ENCODE measurements around the gene GLYR1. TPM values are rescaled to one million over a fixed set of nuclear protein-coding genes. Genes with fewer than 3 reads are reported as not detected.

Gene GLYR1
- total and polyA plus RNA-seq, 4 donors, result 36.2 to 88.1 (median 70.2) TPM

GRCh38 chr16:4874666-4875065 is 27.6 kb upstream of the GLYR1 start:
- H3K4me1 ChIP-seq (ENCODE audit: control insufficient read depth in 5 of 5, insufficient read depth in 5 of 5, low read length in 5 of 5), result peaks cover 0 to 7% (median 0%) of the 10 kb centered on the region in 5 donors
- no peak overlapping the region for H3K9ac ChIP-seq (ENCODE audit: insufficient read depth in 1 of 2, low read length in 2 of 2)
- DNase-seq (no peak), ATAC-seq (ENCODE audit: insufficient read depth, low FRiP score) (no peak)
- H3K4me3 ChIP-seq, result no peak overlapping the region
- no peaks in the 10 kb centered on the region for H3K9me3 ChIP-seq (ENCODE audit: control insufficient read depth in 4 of 4, insufficient read depth in 3 of 4, low read length in 3 of 4)
- WGBS, 2 donors, result 91 to 94% methylated on average over 8 of the region's 8 CpGs
- H3K27me3 ChIP-seq (ENCODE audit: control insufficient read depth in 3 of 3, insufficient read depth in 3 of 3, low read length in 2 of 3), result no peaks in the 10 kb centered on the region
- peaks cover 41 to 72% (median 63%) of the 10 kb centered on the region in 4 donors for H3K36me3 ChIP-seq (ENCODE audit: control insufficient read depth in 4 of 4, insufficient read depth in 4 of 4, low read length in 4 of 4)
- no peak overlapping the region for H3K27ac ChIP-seq (ENCODE audit: low read depth in 1 of 2, low read length in 1 of 2)
- TF ChIP-seq CTCF (IDR thresholded peaks at IDR 0.05; ENCODE audit: control extremely low read depth, extremely low read depth), result no peak

- WGBS, 2 donors, result 89 to 92% methylated on average over 3 of the region's 3 CpGs
- DNase-seq, result no peak
- peaks cover 0 to 19% (median 0%) of the 10 kb centered on the region in 5 donors for H3K4me1 ChIP-seq (ENCODE audit: control insufficient read depth in 5 of 5, insufficient read depth in 5 of 5, low read length in 5 of 5)
- no peak for TF ChIP-seq CTCF (IDR thresholded peaks at IDR 0.05; ENCODE audit: control extremely low read depth, extremely low read depth)
- no peak overlapping the region for H3K27ac ChIP-seq (ENCODE audit: low read depth in 1 of 2, low read length in 1 of 2)
- no peaks in the 10 kb centered on the region for H3K9me3 ChIP-seq (ENCODE audit: control insufficient read depth in 4 of 4, insufficient read depth in 3 of 4, low read length in 3 of 4)
- H3K9ac ChIP-seq (ENCODE audit: insufficient read depth in 1 of 2, low read length in 2 of 2), result no peak overlapping the region
- no peak for ATAC-seq (ENCODE audit: insufficient read depth, low FRiP score)
- H3K4me3 ChIP-seq, result no peak overlapping the region
- peaks cover 36 to 77% (median 58%) of the 10 kb centered on the region in 4 donors for H3K36me3 ChIP-seq (ENCODE audit: control insufficient read depth in 4 of 4, insufficient read depth in 4 of 4, low read length in 4 of 4)
- no peaks in the 10 kb centered on the region for H3K27me3 ChIP-seq (ENCODE audit: control insufficient read depth in 3 of 3, insufficient read depth in 3 of 3, low read length in 2 of 3)
These were observed 26.0 kb upstream of the GLYR1 start for GRCh38 chr16:4873091-4873490.

GRCh38 chr16:4871071-4871470 is 24.0 kb upstream of the GLYR1 start:
- H3K27me3 ChIP-seq (ENCODE audit: control insufficient read depth in 3 of 3, insufficient read depth in 3 of 3, low read length in 2 of 3), result no peaks in the 10 kb centered on the region

More at GRCh38 chr16:4871071-4871470, 24.0 kb upstream of the GLYR1 start:
- Histone ChIP-seq H3K27ac (ENCODE audit: low read depth in 1 of 2, low read length in 1 of 2) (no peak overlapping the region), H3K9me3 (ENCODE audit: control insufficient read depth in 4 of 4, insufficient read depth in 3 of 4, low read length in 3 of 4) (no peaks in the 10 kb centered on the region), H3K4me1 (ENCODE audit: control insufficient read depth in 5 of 5, insufficient read depth in 5 of 5, low read length in 5 of 5) (peaks cover 0 to 25% (median 0%) of the 10 kb centered on the region in 5 donors), H3K36me3 (ENCODE audit: control insufficient read depth in 4 of 4, insufficient read depth in 4 of 4, low read length in 4 of 4) (peaks cover 21 to 64% (median 48%) of the 10 kb centered on the region in 4 donors), H3K4me3 (no peak overlapping the region), H3K9ac (ENCODE audit: insufficient read depth in 1 of 2, low read length in 2 of 2) (no peak overlapping the region)
- 87 to 94% methylated on average over 4 of the region's 4 CpGs for WGBS, 2 donors
- no peak for TF ChIP-seq CTCF (IDR thresholded peaks at IDR 0.05; ENCODE audit: control extremely low read depth, extremely low read depth)
- DNase-seq, result peak in 1 of 3 donors; percentile 21
- no peak for ATAC-seq (ENCODE audit: insufficient read depth, low FRiP score)

All from lung (tissue), 12 donors.